Ammon's horn (tissue), 1 donor: ENCODE measurements around the gene HDAC9.
"Not testable (repeated sequence)": the region's sequence is repeated elsewhere in the genome, so short reads cannot be mapped to it uniquely, and the experiment has no call there.

Experiments
- DNase-seq: peaks from one replicate; pipeline ENCODE4 v3.0.0-alpha.2; 2016; ENCODE audit warnings: low spot score

HDAC9 gene

GRCh38 chr7:18727115-18727870, 231.7 kb downstream of the HDAC9 start:
- no peak for DNase-seq

- not testable (repeated sequence) for DNase-seq
Observed at GRCh38 chr7:18736012-18736411, 240.5 kb downstream of the HDAC9 start.

GRCh38 chr7:18740579-18740988, 245.0 kb downstream of the HDAC9 start:
- DNase-seq = no peak

GRCh38 chr7:18753972-18754610, 258.5 kb downstream of the HDAC9 start:
- DNase-seq = no peak

GRCh38 chr7:18754766-18755165, 259.2 kb downstream of the HDAC9 start:
- no peak for DNase-seq

- no peak for DNase-seq
Observed at GRCh38 chr7:18755793-18756192, 260.2 kb downstream of the HDAC9 start.

GRCh38 chr7:18756378-18757050, 261.0 kb downstream of the HDAC9 start:
- DNase-seq = no peak

- DNase-seq = no peak
Observed at GRCh38 chr7:18760046-18760445, 264.5 kb downstream of the HDAC9 start.

GRCh38 chr7:18760631-18761445, 265.3 kb downstream of the HDAC9 start:
- DNase-seq = no peak

GRCh38 chr7:18762189-18762588, 266.6 kb downstream of the HDAC9 start:
- peak; percentile 35 for DNase-seq

- no peak for DNase-seq
Observed at GRCh38 chr7:18768256-18768655, 272.7 kb downstream of the HDAC9 start.

GRCh38 chr7:18770154-18770811, 274.7 kb downstream of the HDAC9 start:
- no peak for DNase-seq

- no peak for DNase-seq
Observed at GRCh38 chr7:18770822-18771221, 275.3 kb downstream of the HDAC9 start.

- DNase-seq = no peak
Observed at GRCh38 chr7:18771834-18772566, 276.5 kb downstream of the HDAC9 start.

- no peak for DNase-seq
Observed at GRCh38 chr7:18772567-18772965, 277.0 kb downstream of the HDAC9 start.

GRCh38 chr7:18777314-18777713, 281.8 kb downstream of the HDAC9 start:
- DNase-seq = no peak

GRCh38 chr7:18778594-18778993, 283.0 kb downstream of the HDAC9 start:
- DNase-seq = no peak

- DNase-seq = no peak
Observed at GRCh38 chr7:18780266-18780665, 284.7 kb downstream of the HDAC9 start.

- DNase-seq = no peak
Observed at GRCh38 chr7:18780938-18781337, 285.4 kb downstream of the HDAC9 start.

- DNase-seq = no peak
Observed at GRCh38 chr7:18786196-18786727, 290.7 kb downstream of the HDAC9 start.

- no peak for DNase-seq
Observed at GRCh38 chr7:18786796-18787195, 291.2 kb downstream of the HDAC9 start.
